Activated T-cell treated with anti-CD3 and anti-CD28 coated beads for 24 hours (primary cell): Measurements from ENCODE around the gene ZNF219.

Source experiments
- DNase-seq: peaks from one replicate; pipeline ENCODE4 v3.0.0-alpha.2; 2020; ENCODE audit warnings: low read depth

Gene ZNF219

GRCh38 chr14:21098076-21098891, at the start of gene ZNF219:
TSS of gene ZNF219 (minus strand) at chr14:21098655. CDS start at chr14:21093591, 5,064 bp downstream.
- no peak for DNase-seq

DNA sequence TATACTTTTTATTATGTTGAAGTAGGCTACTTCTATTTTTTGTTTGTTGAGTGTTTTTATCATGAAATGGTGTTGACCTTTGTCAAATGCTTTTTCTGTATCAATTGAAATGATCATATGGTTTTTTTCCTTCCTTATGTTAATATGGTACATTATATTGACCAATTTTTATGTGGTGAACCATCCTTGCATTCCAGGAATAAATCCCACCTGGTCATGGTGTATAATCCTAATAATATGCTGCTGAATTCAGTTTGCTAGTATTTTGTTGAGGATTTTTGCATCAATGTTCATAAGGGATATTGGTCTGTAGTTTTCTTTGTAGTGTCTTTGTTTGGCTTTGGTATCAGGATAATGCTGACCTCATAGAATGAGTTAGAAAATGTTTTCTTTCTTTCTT, 47.0 kb upstream of the ZNF219 start:
- DNase-seq: no peak

DNA sequence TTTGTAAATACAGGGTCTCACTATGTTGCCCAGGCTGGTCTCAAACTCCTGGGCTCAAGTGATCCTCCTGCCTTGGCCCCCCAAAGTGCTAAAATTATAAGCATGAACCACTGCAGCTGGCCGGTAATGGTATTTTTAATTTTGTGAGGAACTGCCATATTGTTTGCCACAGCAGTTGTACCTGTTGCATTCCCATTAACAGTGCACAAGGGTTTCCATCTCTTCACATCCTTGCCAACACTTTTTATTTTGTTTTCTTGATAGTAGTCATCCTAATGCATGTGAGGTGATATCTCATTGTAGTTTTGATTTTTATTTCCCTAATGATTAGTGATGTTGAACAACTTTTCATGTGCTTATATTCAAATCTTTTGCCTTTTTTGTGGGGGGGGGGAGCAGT, 43.9 kb upstream of the ZNF219 start:
- no peak for DNase-seq

GRCh38 chr14:21136024-21136423, 37.6 kb upstream of the ZNF219 start:
- no peak for DNase-seq

- DNase-seq: no peak
Measured at GRCh38 chr14:21133901-21134300, 35.4 kb upstream of the ZNF219 start.

DNA sequence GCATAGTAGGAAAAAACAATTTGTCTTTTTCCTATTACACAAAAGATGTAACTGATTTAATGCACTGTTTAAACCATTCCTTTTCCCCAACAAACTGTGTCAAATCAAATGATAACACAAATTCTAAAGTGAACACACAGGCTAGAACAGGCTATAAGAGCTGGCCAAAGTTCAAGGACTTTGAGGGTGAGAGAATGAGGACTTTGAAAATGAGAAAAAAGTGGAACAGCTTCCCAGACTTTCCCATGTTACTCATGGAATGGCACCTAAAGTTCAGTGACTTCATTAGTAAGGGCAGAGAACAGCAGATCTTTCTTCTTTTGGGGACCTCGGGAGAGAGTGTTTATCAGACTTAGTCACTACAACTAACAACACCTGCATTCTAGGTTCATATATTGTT, 25.0 kb upstream of the ZNF219 start:
- no peak for DNase-seq

GRCh38 chr14:21121122-21121521, 22.7 kb upstream of the ZNF219 start:
- DNase-seq: no peak

DNA sequence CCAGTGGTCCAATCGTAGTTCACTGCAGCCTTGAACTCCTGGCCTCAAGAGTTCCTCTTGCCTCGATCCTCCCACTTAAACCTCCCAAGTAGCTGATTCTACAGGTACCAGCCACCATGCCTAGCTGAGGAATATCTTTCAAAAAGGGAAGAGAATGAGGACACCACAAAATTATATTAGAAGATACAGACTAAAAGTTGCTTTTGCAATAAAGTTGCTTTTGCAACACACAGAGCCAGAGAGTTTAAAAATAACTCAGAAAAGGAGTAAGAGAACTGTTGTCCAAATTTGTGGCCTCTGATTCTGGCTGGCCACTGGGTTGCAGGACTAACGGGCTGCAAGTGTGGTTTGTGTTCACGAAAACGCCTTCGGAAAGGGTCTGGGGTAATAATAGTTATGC, 22.2 kb upstream of the ZNF219 start:
- no peak for DNase-seq

DNA sequence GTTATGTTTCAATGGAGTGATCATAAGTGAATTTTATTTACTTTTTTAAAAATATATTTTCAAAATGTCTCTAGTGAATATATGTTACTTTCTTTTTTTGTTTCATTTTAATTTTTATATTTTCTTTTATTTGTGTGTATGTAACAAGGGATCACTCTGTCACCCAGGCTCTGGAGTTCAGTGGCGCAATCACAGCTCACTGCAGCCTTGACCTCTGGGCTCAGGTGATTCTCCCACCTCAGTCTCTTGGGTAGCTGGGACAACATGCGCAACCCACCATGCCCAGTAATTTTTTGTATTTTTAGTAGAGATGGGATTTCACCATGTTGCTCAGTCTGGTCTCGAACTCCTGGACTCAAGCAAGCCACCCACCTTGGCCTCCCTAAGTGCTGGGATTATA, 20.5 kb upstream of the ZNF219 start:
- DNase-seq: no peak

DNA sequence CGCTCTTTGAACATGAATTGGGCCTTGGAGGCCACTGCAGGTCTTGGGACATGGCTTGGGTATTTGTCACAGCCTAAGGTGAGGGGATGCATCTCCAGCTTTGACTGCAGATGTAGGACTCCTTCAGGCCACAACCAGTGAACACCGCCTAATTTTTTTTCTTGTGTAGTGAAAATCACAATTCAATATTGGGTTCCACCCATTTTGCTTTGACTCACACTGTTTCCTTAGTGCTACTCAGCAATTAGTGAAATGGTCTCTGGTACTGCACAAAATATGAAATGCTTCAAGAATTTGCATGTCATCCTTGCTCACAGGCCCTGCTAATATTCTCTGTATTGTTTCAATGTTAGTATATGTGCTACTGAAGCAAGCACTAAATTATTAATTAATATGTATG, 14.9 kb upstream of the ZNF219 start:
- DNase-seq: no peak

GRCh38 chr14:21112255-21112654, 13.8 kb upstream of the ZNF219 start:
- DNase-seq: no peak

DNA sequence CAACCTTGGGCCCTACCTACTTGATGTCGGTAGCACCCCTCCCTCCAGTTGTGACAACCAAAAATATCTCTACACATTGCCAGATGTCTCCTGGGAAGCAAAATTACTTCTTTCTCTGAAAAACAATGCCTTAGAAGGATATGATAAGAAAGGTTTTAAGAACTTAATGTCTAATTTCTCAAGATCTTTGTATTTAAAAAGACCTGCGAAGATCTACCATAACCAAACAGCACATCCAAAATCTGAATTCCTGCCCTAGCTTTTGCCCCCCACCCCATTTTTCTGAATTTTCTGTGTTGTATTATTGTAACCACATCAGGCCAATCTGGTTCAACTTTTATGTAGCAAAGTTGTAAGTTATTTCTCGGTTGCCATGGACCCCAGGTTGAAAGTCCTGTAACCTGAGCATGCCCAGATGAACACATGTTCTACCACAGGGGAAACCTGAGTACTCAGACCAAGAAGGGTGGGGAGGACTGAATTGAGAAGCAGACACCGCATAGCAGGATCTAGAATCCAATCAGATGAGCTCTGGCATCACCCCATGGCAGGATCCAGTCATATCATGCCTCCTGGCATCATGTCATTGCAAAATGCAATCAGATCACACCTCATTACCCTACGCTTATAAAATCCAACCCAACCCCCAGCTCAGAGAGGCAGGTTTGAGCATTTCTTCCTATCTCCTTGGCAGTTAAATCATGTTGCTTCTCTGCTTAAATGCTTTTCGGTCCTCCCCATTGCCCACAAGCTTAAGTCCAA, 11.1 kb upstream of the ZNF219 start:
- no peak for DNase-seq

GRCh38 chr14:21108791-21109190, 10.3 kb upstream of the ZNF219 start:
- no peak for DNase-seq

- no peak for DNase-seq
Measured at GRCh38 chr14:21107283-21107800, 8.9 kb upstream of the ZNF219 start.

- peak; percentile 66 for DNase-seq
Measured at GRCh38 chr14:21106498-21107282, 8.2 kb upstream of the ZNF219 start.

- no peak for DNase-seq
Measured at GRCh38 chr14:21106176-21106497, 7.7 kb upstream of the ZNF219 start.

- no peak for DNase-seq
Measured at GRCh38 chr14:21105095-21105494, 6.6 kb upstream of the ZNF219 start.

- DNase-seq: peak; percentile 62
Measured at GRCh38 chr14:21104448-21105060, 6.1 kb upstream of the ZNF219 start.

DNA sequence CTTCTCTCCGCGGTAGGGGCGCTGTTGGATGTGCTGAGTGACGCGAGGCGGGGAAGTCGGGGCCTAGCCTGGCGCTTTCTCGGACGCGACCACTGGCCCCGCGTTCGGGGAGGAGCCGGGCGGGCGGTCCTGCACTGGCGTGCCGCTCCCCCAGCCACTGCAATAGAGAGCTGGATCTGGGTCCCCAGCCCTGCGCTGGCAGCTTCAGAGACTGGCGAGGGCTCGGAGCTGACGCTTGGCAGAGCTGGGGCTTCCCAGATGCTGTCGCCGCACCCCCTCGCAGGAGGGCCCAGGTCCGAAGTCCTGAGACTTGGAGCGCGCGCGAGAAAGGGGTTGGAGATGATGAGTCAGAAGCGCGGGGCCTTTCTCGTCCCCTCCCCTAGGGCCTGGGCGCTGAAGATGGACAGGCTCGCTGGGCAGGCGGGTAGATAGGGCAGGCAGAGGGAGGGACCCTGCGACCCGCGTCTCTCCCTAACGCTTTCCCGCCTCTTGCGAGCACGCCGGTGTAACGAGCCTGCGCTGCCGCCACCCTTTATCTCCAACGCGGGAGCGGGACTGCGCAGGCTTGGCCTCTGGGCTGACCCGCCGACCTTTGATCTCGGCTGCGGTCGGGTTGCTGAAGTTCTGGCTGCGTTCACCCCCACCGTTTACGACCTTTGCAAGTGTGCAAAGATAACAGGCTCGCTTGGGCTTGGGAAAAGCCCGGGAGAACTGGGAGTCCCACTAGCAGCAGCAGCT, 5.4 kb upstream of the ZNF219 start:
- DNase-seq: peak; percentile 91

- DNase-seq: no peak
Measured at GRCh38 chr14:21103411-21103709, 4.9 kb upstream of the ZNF219 start.

GRCh38 chr14:21102521-21103410, 4.3 kb upstream of the ZNF219 start:
- DNase-seq: no peak
